GM12801 (cell line): ENCODE measurements around the gene MOCOS.

ENCODE experiments used
- CTCF ChIP-seq: IDR thresholded peaks from one replicate; pipeline ENCODE4 v1.5.1; 2011; ENCODE audit warnings: control low read depth; ENCODE audit not compliant: insufficient read length; ENCODE audit errors: extremely low read depth

The MOCOS gene

GRCh38 chr18:36187826-36188721 is 777 bp downstream of the MOCOS start:
- TF ChIP-seq CTCF: no peak

- TF ChIP-seq CTCF: no peak
Observed at GRCh38 chr18:36188916-36189315, 1.6 kb downstream of the MOCOS start.

GRCh38 chr18:36189486-36189885 is 2.2 kb downstream of the MOCOS start:
- no peak for TF ChIP-seq CTCF

GRCh38 chr18:36191286-36191685 is 4.0 kb downstream of the MOCOS start:
- no peak for TF ChIP-seq CTCF

- TF ChIP-seq CTCF: no peak
Observed at GRCh38 chr18:36191711-36192110, 4.4 kb downstream of the MOCOS start.

- TF ChIP-seq CTCF: no peak
Observed at GRCh38 chr18:36194600-36195315, 7.5 kb downstream of the MOCOS start.

- no peak for TF ChIP-seq CTCF
Observed at GRCh38 chr18:36195427-36196122, 8.3 kb downstream of the MOCOS start.
